OCI-LY7 (cell line): ENCODE measurements around the gene CFAP69.

Experiments used
- CTCF ChIP-seq: fragments of 200-600 bp; sonication (generic); conservative IDR thresholded peaks from 2 replicates; pipeline ENCODE4 v1.5.1; 2014; ENCODE audit warnings: mild to moderate bottlenecking, antibody characterized with exemption, low read length, moderate library complexity, mixed read lengths
- EZH2phosphoT487 ChIP-seq: fragments of 200-600 bp; sonication (generic); IDR thresholded peaks from 2 replicates; pipeline ENCODE4 v1.6.1; 2018; ENCODE audit warnings: low read depth, borderline replicate concordance, mild to moderate bottlenecking, mixed run types, antibody characterized with exemption, low read length, moderate library complexity, mixed read lengths

- no peak for TF ChIP-seq CTCF
- no peak for TF ChIP-seq EZH2phosphoT487
Measured at GRCh38 chr7:90274161-90274560, 29.2 kb downstream of the CFAP69 start.
